Naive thymus-derived CD8-positive, alpha-beta T cell (primary cell): ENCODE data around the gene ZNF768. TPM values are rescaled to one million over a fixed set of nuclear protein-coding genes. Genes with fewer than 3 reads are reported as not detected.
"Not testable (repeated sequence)": the region's sequence is repeated elsewhere in the genome, so short reads cannot be mapped to it uniquely, and the experiment has no call there.

ENCODE experiments used
- ATAC-seq, 2 donors: fragments of 150-1000 bp; cut with Tn5 transposase in 1 of 2; sonication (Bioruptor Pico), chemical (Tn5 transposase) in 1 of 2; 1 replicate in 1 of 2; 2 replicates in 1 of 2; pipeline ENCODE4 v1.10.0; 2021; ENCODE audit warnings: mild to moderate bottlenecking in 2 of 2, moderate library complexity in 2 of 2
- POLR2A ChIA-PET: fragments of 350-600 bp; sonication (Branson Sonifier 250); formaldehyde crosslinking; loops from one replicate; lab custom pipeline; 2021; ENCODE audit warnings: antibody characterized with exemption; lab: Charles Lee
- DNase-seq, 10 donors: peaks; one replicate each; pipeline versions ENCODE4 v3.0.0 to v3.0.0-alpha.2; 2020 to 2022
- H3K27ac Mint-ChIP-seq, 10 donors: one replicate each; pipeline ENCODE4 v1.8.0; 2020 to 2022; ENCODE audit warnings: mild to moderate bottlenecking in 10 of 10, mixed read lengths in 10 of 10, moderate library complexity in 4 of 10, inconsistent platforms in 1 of 10
- H3K27me3 Mint-ChIP-seq, 5 donors: one replicate each; pipeline ENCODE4 v1.8.0; 2021 to 2022; ENCODE audit warnings: mixed read lengths in 5 of 5
- H3K36me3 Mint-ChIP-seq, 3 donors: one replicate each; pipeline ENCODE4 v1.8.0; 2020 to 2022; ENCODE audit warnings: mixed read lengths in 3 of 3, mild to moderate bottlenecking in 2 of 3, inconsistent platforms in 1 of 3
- H3K4me1 Mint-ChIP-seq, 4 donors: one replicate each; pipeline ENCODE4 v1.8.0; 2021 to 2022; ENCODE audit warnings: mixed read lengths in 4 of 4
- H3K4me3 Mint-ChIP-seq, 10 donors: one replicate each; pipeline ENCODE4 v1.8.0; 2020 to 2022; ENCODE audit warnings: mild to moderate bottlenecking in 10 of 10, mixed read lengths in 10 of 10, moderate library complexity in 6 of 10, inconsistent platforms in 1 of 10
- H3K9me3 Mint-ChIP-seq, 9 donors: one replicate each; pipeline ENCODE4 v1.8.0; 2020 to 2022; ENCODE audit warnings: mixed read lengths in 9 of 9, mild to moderate bottlenecking in 3 of 9, inconsistent platforms in 1 of 9, moderate library complexity in 1 of 9
- polyA plus RNA-seq, 3 donors: library from polyadenylated mRNA; unstranded; fragments of 300-500 nt; fragmentation: Illumina TruSeq; gene quantifications; one replicate each; pipeline ENCODE4 v1.2.3, GENCODE V29; 2021
- total RNA-seq, 8 experiments: library from RNA in 2 of 8; stranded (reverse) in 2 of 8; gene quantifications; one replicate each; pipeline ENCODE4 v1.2.3 and lab custom pipeline; 2021 to 2026

The ZNF768 gene
- total and polyA plus RNA-seq, 5 experiments from 2014 or later = 1.1 to 8.5 (median 2.1) TPM

- POLR2A ChIA-PET = interaction anchor here (0.9 to 2.2 kb wide), 2 partner anchors 19 to 124 kb away, joined by 3 to 7 read pairs; partner anchors contain the start of gene ZNF747
- H3K27ac Mint-ChIP-seq = peak overlapping the region in 4 of 10 donors; percentile 62 to 96 (median 90)
- peak overlapping the region in 2 of 10 donors; percentile 7 to 54 for H3K4me3 Mint-ChIP-seq
- no peak for DNase-seq
- ATAC-seq = no peak
- H3K27me3 Mint-ChIP-seq = no peaks in the 10 kb centered on the region
- no peaks in the 10 kb centered on the region for H3K9me3 Mint-ChIP-seq
- H3K4me1 Mint-ChIP-seq = peaks cover 13 to 62% (median 60%) of the 10 kb centered on the region in 4 donors
- peaks cover 0 to 27% (median 0%) of the 10 kb centered on the region in 3 donors for H3K36me3 Mint-ChIP-seq
These were observed 28.4 kb upstream of the ZNF768 start for GRCh38 chr16:30554557-30555314.

GRCh38 chr16:30553393-30553899, 27.1 kb upstream of the ZNF768 start:
- Mint-ChIP-seq H3K4me3 (peak overlapping the region in 4 of 10 donors; percentile 12 to 50 (median 36)), H3K27ac (peak overlapping the region; percentile 57 to 96 (median 78)), H3K9me3 (no peaks in the 10 kb centered on the region), H3K36me3 (peaks cover 0 to 27% (median 0%) of the 10 kb centered on the region in 3 donors), H3K4me1 (peaks cover 14 to 57% (median 51%) of the 10 kb centered on the region in 4 donors), H3K27me3 (no peaks in the 10 kb centered on the region)
- POLR2A ChIA-PET = interaction anchor here (2.7 kb wide), 1 partner anchor 18 kb away, joined by 13 read pairs; the partner anchor contains the start of gene ZNF688
- ATAC-seq (no peak), DNase-seq (no peak)

GRCh38 chr16:30552956-30553355, 26.6 kb upstream of the ZNF768 start:
- ATAC-seq = no peak
- Mint-ChIP-seq H3K36me3 (peaks cover 0 to 27% (median 0%) of the 10 kb centered on the region in 3 donors), H3K27me3 (no peaks in the 10 kb centered on the region), H3K27ac (peak overlapping the region; percentile 57 to 96 (median 78)), H3K9me3 (no peaks in the 10 kb centered on the region), H3K4me3 (peak overlapping the region in 3 of 10 donors; percentile 15 to 74 (median 36)), H3K4me1 (peaks cover 16 to 56% (median 51%) of the 10 kb centered on the region in 4 donors)
- no peak for DNase-seq
- POLR2A ChIA-PET = interaction anchor here (2.7 to 2.8 kb wide), 2 partner anchors 18 to 19 kb away, joined by 13 to 24 read pairs; partner anchors contain the start of genes ZNF688 and ZNF747

- Mint-ChIP-seq H3K9me3 (no peaks in the 10 kb centered on the region), H3K4me1 (peaks cover 18 to 55% (median 51%) of the 10 kb centered on the region in 4 donors), H3K27ac (peak overlapping the region; percentile 57 to 96 (median 93)), H3K36me3 (peaks cover 0 to 27% (median 0%) of the 10 kb centered on the region in 3 donors), H3K27me3 (no peaks in the 10 kb centered on the region), H3K4me3 (peak overlapping the region; percentile 46 to 85 (median 74))
- DNase-seq (peak in 9 of 10 donors; percentile 32 to 70 (median 54)), ATAC-seq (peak; percentile 86 to 90)
- POLR2A ChIA-PET = interaction anchor here (0.7 to 2.8 kb wide), 9 partner anchors 17 to 169 kb away, joined by 3 to 24 read pairs (median 4); partner anchors contain the start of genes FBRS, SEPTIN1, ZNF688 and ZNF747
These were observed 25.4 kb upstream of the ZNF768 start for GRCh38 chr16:30551781-30552180.

GRCh38 chr16:30548416-30549253, 22.3 kb upstream of the ZNF768 start:
- Mint-ChIP-seq H3K27ac (peak overlapping the region in 6 of 10 donors; percentile 15 to 66 (median 62)), H3K4me1 (peaks cover 23 to 48% (median 41%) of the 10 kb centered on the region in 4 donors), H3K4me3 (peak overlapping the region in 1 of 10 donors; percentile 13), H3K36me3 (peaks cover 0 to 4% (median 0%) of the 10 kb centered on the region in 3 donors), H3K9me3 (no peaks in the 10 kb centered on the region), H3K27me3 (no peaks in the 10 kb centered on the region)
- DNase-seq (no peak), ATAC-seq (no peak)
- POLR2A ChIA-PET = interaction anchor here (1.0 to 2.0 kb wide), 3 partner anchors 10 to 86 kb away, joined by 6 to 8 read pairs (median 7); partner anchors contain the start of gene ZNF764

GRCh38 chr16:30546115-30546514, 19.7 kb upstream of the ZNF768 start:
- ATAC-seq (no peak), DNase-seq (no peak)
- H3K27me3 Mint-ChIP-seq = no peaks in the 10 kb centered on the region
- H3K4me1 Mint-ChIP-seq = peaks cover 15 to 23% (median 16%) of the 10 kb centered on the region in 4 donors
- no peaks in the 10 kb centered on the region for H3K36me3 Mint-ChIP-seq
- H3K9me3 Mint-ChIP-seq = no peaks in the 10 kb centered on the region
- no peak overlapping the region for H3K4me3 Mint-ChIP-seq
- H3K27ac Mint-ChIP-seq = peak overlapping the region in 5 of 10 donors; percentile 9 to 87 (median 79)
- POLR2A ChIA-PET = interaction anchor here (0.6 to 1.1 kb wide), 2 partner anchors 15 to 59 kb away, joined by 4 to 5 read pairs; no protein-coding TSS in a partner anchor

- Mint-ChIP-seq H3K27me3 (no peaks in the 10 kb centered on the region), H3K27ac (no peak overlapping the region), H3K9me3 (no peaks in the 10 kb centered on the region), H3K4me3 (no peak overlapping the region), H3K36me3 (no peaks in the 10 kb centered on the region), H3K4me1 (peaks cover 6 to 19% (median 13%) of the 10 kb centered on the region in 4 donors)
- no peak for ATAC-seq
- POLR2A ChIA-PET = interaction anchor here (0.6 to 1.0 kb wide), 2 partner anchors 38 to 90 kb away, joined by 4 read pairs; no protein-coding TSS in a partner anchor
- no peak for DNase-seq
These were observed 16.7 kb upstream of the ZNF768 start for GRCh38 chr16:30543067-30543466.

GRCh38 chr16:30541502-30542329, 15.3 kb upstream of the ZNF768 start:
- H3K27me3 Mint-ChIP-seq = no peaks in the 10 kb centered on the region
- POLR2A ChIA-PET = interaction anchor here (0.6 to 0.9 kb wide), 2 partner anchors 15 to 101 kb away, joined by 3 to 5 read pairs; no protein-coding TSS in a partner anchor
- H3K9me3 Mint-ChIP-seq = no peaks in the 10 kb centered on the region
- ATAC-seq = no peak
- no peak overlapping the region for H3K4me3 Mint-ChIP-seq
- no peak for DNase-seq
- no peak overlapping the region for H3K27ac Mint-ChIP-seq
- peaks cover 0 to 5% (median 0%) of the 10 kb centered on the region in 3 donors for H3K36me3 Mint-ChIP-seq
- peaks cover 10 to 20% (median 16%) of the 10 kb centered on the region in 4 donors for H3K4me1 Mint-ChIP-seq

GRCh38 chr16:30540916-30541464, 14.6 kb upstream of the ZNF768 start:
- H3K27ac Mint-ChIP-seq, H3K9me3 Mint-ChIP-seq: not testable (repeated sequence)

GRCh38 chr16:30539986-30540526, 13.7 kb upstream of the ZNF768 start:
- ATAC-seq, H3K36me3 Mint-ChIP-seq, H3K27ac Mint-ChIP-seq, DNase-seq, H3K4me3 Mint-ChIP-seq, H3K27me3 Mint-ChIP-seq, H3K9me3 Mint-ChIP-seq: not testable (repeated sequence)
- POLR2A ChIA-PET = interaction anchor here (0.6 kb wide), 1 partner anchor 101 kb away, joined by 5 read pairs; no protein-coding TSS in a partner anchor
- peaks cover 7 to 28% (median 22%) of the 10 kb centered on the region in 4 donors for H3K4me1 Mint-ChIP-seq

More at GRCh38 chr16:30540916-30541464, 14.6 kb upstream of the ZNF768 start:
- not testable (repeated sequence) for ATAC-seq, DNase-seq, H3K27me3 Mint-ChIP-seq, H3K4me3 Mint-ChIP-seq, H3K36me3 Mint-ChIP-seq
- peaks cover 7 to 26% (median 18%) of the 10 kb centered on the region in 4 donors for H3K4me1 Mint-ChIP-seq
- POLR2A ChIA-PET = interaction anchor here (0.6 to 0.9 kb wide), 2 partner anchors 16 to 101 kb away, joined by 3 to 5 read pairs; no protein-coding TSS in a partner anchor
